Measurements from ENCODE around the gene TBC1D32.

TBC1D32 gene

DNA sequence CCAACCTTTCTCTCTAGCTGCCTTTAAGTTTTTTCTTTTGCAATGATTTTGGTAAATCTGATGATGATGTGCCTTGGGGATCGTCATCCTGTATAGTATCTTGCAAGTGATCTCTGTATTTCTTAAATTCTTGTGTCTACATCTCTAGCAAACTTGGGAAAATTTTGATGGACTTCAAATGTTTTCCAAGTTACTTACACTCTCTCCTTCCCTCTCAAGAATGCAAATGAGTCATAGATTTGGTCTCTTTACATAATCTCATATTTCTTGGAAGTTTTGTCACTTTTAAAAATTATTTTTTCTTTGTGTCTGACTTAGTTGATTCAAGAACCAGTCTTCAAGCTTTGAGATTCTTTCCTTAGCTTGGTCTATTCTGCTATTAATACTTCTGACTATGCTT is 176.4 kb downstream of the TBC1D32 start:
- DNase-seq (ENCODE audit: low spot score): no peak
- TF ChIP-seq, protein P1, sequence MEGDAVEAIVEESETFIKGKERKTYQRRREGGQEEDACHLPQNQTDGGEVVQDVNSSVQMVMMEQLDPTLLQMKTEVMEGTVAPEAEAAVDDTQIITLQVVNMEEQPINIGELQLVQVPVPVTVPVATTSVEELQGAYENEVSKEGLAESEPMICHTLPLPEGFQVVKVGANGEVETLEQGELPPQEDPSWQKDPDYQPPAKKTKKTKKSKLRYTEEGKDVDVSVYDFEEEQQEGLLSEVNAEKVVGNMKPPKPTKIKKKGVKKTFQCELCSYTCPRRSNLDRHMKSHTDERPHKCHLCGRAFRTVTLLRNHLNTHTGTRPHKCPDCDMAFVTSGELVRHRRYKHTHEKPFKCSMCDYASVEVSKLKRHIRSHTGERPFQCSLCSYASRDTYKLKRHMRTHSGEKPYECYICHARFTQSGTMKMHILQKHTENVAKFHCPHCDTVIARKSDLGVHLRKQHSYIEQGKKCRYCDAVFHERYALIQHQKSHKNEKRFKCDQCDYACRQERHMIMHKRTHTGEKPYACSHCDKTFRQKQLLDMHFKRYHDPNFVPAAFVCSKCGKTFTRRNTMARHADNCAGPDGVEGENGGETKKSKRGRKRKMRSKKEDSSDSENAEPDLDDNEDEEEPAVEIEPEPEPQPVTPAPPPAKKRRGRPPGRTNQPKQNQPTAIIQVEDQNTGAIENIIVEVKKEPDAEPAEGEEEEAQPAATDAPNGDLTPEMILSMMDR (IDR thresholded peaks at IDR 0.05; ENCODE audit: extremely low read depth, missing control alignments): no peak

DNA sequence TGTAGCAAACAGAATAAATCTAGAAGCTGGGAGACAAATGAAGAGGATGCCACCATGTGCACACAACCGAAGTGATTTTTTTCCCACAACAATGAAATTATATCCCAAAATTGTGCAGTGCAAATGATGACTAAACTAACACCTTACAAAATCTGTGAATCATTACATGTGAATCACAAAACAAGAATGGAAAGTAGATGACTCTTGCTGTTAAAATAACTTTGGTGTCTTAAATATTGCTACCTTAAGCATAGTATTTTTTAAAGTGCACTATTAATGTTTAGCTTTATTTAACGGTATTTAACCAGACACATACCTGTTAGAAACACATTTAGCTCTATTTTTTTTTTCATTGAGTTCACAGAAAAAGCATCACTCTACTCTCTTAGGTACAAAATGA is 190.8 kb downstream of the TBC1D32 start:
- TF ChIP-seq, protein P1 (IDR thresholded peaks at IDR 0.05; ENCODE audit: extremely low read depth, missing control alignments): no peak
- DNase-seq (ENCODE audit: low spot score): no peak

- TF ChIP-seq, protein P1 (IDR thresholded peaks at IDR 0.05; ENCODE audit: extremely low read depth, missing control alignments): no peak
- no peak for DNase-seq (ENCODE audit: low spot score)
Measured at GRCh38 chr6:121142093-121142492, 192.2 kb downstream of the TBC1D32 start.

- no peak for DNase-seq (ENCODE audit: low spot score)
- TF ChIP-seq, protein P1 (IDR thresholded peaks at IDR 0.05; ENCODE audit: extremely low read depth, missing control alignments): no peak
Measured at GRCh38 chr6:121135425-121135824, 198.9 kb downstream of the TBC1D32 start.

DNA sequence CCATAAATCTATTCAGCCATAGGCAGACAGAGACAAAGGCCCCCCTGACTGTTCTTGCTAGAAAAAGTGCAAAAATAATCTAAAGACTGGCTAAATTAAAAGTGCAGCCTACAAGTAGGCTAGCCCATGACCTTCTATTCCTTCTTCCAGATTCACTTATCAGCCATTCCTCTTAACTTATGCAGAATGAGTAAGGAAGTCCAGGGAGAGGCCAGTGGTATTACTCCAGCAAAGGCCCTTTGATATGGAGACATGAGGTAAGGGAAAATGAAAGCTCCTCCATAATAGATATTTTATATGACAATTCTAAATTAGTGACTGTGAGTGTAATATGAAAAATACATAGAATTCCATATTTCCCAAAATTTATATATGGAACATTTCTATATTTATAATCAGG is 199.4 kb downstream of the TBC1D32 start:
- DNase-seq (ENCODE audit: low spot score): no peak
- TF ChIP-seq, protein P1 (IDR thresholded peaks at IDR 0.05; ENCODE audit: extremely low read depth, missing control alignments): no peak

DNA sequence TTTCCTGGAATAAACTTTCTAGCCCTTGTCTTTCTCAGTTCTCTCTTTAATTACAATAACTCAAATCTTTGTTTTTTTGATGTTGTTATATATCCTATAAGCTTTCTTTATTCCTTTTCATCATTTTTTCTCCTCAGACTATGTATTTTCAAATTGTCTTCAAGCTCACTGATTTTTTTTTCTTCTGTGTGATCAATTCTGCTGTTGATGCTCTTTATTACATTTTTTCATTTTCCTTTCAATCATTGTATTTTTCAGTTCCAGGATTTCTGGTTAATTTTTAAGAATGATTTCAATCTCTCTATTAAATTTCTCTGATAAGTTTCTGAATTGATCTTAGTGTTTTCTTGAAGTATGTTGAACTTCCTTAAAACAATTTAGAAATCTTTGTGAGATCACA is 209.7 kb downstream of the TBC1D32 start:
- TF ChIP-seq, protein P1 (IDR thresholded peaks at IDR 0.05; ENCODE audit: extremely low read depth, missing control alignments): no peak
- no peak for DNase-seq (ENCODE audit: low spot score)

DNA sequence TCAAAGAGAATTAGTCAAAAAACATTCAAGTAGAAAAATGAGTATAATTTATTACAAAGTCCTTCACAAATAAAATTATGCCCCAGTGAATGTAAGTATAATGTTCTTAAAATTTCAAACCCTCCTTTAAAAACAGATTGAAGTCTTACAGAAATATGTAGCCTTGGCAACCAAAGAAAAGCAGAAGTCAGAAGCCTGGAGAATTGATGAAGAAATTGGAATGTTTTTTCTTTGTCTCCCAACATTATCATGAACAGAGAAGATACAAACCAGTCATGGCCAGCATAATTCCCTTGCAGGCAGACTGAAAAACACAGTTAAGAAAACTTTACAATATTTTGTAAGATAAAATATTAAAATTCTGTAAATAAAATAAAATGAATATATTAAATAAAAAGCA is 221.9 kb downstream of the TBC1D32 start:
- no peak for DNase-seq (ENCODE audit: low spot score)
- TF ChIP-seq, protein P1 (IDR thresholded peaks at IDR 0.05; ENCODE audit: extremely low read depth, missing control alignments): no peak
